H54 (cell line): ENCODE data around the gene CNTFR.

Experiments
- DNase-seq: peaks from one replicate; pipeline ENCODE4 v3.0.0; 2011; ENCODE audit warnings: low spot score, mixed read lengths; ENCODE audit not compliant: insufficient read length
- FAIRE-seq: peaks from 3 replicates; lab custom pipeline; 2011; peaks lifted over from hg19 to GRCh38; lab: Jason Lieb, UNC
- POLR2A ChIP-seq: IDR thresholded peaks from 2 replicates; pipeline ENCODE4 v1.6.1; 2011; ENCODE audit warnings: low read depth, mild to moderate bottlenecking, low read length

CNTFR gene

DNA sequence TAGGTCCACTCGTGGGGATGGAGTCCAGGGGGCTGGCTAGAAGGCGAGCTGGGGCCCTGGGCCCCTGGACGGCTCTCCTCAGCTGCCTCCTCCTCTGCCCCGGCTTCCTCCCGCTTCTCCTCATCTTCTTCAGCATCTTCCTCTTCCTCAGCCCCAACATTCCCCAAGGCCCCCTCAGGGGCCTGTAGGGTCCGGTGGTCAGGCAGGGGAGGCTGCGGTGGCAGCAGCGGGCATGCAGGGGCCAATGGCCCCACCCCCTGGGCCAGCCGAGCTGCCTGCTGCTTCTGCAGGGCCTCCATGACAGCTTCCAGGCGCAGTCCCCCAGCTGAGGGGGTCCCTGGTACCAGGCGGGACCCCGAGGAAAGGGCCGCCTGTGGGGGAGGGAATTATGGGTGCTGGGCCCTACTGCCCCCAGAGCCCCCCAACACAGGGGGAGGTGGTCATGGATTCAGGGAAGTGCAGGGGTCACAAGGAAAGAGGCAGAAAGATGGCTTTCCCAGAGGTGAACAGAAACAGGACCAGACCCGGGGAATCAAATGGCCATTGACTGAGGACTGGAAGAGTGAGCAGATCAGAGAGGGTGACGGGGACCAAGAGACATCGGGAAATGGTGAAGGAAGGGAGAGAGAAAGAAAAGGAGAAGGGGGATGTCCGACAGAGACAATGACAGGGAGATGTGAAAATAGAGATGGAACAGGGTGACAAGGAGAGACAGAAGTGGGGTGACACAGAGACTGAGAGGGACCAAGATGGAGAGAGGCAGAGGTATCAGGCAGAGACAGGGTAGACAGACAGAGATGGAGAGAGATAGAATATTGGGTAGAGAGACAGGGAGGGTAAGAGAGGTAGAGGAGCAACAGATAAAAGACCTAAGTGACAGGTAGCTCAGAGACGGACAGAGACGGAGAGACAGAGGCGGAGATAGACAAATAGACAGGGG lies 38.5 kb upstream of the CNTFR start:
- no peak for TF ChIP-seq POLR2A

DNA sequence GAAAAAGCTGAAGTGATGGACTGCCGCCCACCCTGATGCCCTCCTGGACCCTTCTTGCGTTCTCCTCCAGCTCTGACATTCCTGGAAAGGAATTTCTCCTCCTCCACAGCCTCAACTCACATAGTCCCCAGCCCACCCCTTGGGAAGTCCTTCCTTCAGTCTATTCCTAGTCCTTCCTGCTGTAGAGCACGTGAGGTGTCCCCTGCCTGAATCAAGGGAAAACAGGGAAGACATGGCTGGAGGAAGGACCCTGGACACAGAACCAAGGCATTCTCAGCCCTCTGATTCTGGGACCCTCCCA lies 35.6 kb upstream of the CNTFR start:
- no peak for TF ChIP-seq POLR2A
- FAIRE-seq: no peak
- DNase-seq: no peak

More for the DNA sequence above, 38.5 kb upstream of the CNTFR start:
- FAIRE-seq (no peak), DNase-seq (no peak)

DNA sequence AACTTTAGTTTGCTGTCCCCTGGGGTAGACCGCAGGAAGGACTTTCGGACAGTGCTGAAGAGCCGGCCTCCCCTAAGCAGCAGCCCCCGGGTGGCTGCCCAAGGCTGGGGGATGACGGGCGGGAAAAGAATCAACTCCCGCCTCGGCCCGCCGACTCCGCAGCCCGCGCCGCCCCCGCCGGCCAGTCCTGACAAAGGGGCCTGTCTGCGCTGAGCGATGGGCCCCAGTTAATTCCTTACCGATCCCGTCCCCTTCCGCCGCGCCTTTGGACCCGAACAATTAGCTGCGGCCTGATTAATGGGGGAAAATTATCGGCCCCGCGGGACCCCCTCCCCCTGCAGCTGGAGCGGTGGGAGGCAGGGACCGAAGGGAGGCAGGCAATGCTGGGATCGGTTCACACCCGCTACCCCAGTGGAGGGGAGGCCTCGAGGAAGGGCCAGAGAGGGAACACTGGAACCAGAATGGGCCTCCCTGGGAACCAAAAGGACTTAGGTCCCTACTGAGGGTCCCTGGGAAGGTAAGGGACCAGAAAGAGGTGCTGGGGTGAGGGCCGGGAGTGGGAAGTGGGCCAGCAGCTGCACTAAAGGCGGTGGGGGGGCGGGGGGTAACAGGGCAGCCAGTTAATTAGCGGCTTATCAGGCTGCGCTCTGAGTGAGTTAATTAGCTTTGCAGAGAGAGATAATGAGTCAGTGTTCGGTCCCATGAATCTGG lies 35.1 kb upstream of the CNTFR start:
- DNase-seq (no peak), FAIRE-seq (no peak)
- TF ChIP-seq POLR2A: no peak

DNA sequence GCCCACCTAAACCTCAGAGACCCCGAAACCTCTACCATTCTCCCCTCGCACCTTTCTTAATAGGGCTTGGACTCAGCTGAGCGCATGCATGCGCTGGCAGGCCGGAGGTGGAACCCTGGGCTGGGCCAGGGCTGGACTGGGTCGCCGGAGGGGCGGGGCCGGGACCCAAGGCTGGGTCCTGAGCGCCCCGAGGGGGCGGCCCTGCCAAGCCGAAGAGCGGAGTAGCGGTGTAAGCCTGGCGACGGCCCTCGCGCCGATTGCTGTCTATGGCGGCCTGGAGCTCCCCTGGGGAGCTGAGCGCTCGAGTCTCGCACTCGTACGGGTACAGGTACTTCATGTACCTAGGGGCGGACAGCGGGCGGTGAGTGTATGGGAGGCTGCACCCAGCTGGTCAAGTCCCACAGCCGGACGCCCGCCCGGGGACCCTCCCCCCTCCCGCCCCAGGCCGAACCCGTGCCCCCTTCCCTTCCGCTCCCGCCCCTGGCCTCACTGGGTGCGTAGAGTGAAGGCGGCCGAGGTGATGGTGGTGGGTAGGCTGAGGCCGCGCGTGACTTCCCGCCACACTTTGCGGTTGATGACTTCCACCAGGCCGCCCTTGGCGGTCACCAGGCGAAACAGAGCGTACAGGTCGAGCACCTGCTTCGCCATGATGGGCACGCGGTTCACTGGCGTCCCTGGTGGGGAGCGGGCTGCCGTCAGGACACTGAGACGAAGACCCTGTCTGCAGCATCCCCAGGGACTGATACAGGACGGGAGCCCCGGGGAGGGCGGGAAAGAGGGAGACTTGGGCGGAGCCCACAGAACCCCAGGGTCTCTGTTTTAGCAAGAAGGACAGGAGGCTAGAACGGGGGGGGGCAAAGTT lies 34.1 kb upstream of the CNTFR start:
- no peak for DNase-seq
- TF ChIP-seq POLR2A: no peak

DNA sequence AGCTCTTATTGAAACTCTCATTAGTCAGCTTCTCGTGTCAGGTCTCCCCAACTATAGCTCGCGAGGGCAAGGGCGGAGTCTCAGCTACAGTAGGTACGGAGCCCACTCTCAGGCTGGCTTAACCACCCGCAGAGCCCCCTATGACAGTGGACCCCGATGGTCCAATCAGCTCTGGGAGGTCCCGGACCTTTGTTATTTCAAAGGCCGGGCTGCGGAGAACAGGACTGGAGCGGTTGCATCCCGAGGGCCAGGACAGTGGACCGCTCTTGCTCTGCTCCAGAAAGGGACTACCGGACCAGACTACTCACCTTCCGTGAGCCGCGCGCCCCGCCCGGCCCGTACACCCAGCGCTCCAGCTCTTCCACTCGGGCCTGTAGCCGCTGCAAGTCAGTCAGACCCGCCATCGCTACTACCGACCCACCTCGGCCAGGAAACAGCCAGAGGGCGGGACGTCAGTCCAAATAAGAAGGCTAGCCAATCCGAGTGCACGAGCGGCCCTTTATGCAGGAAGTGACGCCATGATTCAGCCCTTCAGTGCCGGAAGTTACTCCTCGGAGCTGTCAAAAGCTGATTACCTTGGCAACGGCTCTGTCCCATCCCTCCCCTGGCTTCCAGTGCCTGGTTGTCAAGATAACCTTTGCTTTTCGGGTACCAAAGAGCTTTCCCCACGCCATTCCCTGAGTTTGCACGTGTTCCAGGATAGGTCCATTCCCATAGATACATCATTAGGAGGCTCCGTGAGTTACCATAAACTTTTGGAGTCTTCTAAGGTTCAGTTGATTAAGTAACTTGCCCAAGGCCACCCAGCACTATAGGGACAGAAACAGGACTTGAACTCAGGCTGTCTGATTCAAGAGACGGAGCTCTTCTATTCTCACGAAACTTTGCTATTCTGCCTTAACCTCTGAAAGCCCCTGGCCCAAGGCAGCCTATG lies 30.8 kb upstream of the CNTFR start, which contains the start of gene DCTN3:
Gene DCTN3 (minus strand): TSS at position 435 of the 934 bp plus-strand sequence. CDS start 31 bp downstream, at position 404.
- peak; percentile 57 for TF ChIP-seq POLR2A
- DNase-seq (peak; percentile 89), FAIRE-seq (peak; percentile 84)

More for the DNA sequence above, 34.1 kb upstream of the CNTFR start:
- FAIRE-seq: no peak

DNA sequence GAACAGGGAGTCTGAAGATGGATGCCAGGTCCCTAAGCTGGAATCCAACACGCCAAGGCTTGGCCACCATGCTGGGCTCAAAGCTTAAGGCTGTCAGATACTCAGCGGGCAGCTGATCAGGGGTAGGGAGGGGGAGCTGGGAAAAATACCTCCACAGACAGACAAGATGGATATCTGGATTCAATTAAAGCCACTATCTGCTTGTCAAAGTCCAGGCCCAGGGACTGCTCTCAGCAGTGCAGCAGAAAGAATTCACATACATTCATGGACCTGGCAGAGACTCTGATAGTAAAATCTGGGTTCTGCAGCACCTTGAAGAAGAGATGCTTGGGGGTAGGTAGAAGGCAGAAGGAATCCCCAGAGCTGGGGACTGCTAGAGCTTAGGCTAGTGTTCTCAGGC lies 25.6 kb upstream of the CNTFR start:
- TF ChIP-seq POLR2A: no peak
- FAIRE-seq (no peak), DNase-seq (no peak)

DNA sequence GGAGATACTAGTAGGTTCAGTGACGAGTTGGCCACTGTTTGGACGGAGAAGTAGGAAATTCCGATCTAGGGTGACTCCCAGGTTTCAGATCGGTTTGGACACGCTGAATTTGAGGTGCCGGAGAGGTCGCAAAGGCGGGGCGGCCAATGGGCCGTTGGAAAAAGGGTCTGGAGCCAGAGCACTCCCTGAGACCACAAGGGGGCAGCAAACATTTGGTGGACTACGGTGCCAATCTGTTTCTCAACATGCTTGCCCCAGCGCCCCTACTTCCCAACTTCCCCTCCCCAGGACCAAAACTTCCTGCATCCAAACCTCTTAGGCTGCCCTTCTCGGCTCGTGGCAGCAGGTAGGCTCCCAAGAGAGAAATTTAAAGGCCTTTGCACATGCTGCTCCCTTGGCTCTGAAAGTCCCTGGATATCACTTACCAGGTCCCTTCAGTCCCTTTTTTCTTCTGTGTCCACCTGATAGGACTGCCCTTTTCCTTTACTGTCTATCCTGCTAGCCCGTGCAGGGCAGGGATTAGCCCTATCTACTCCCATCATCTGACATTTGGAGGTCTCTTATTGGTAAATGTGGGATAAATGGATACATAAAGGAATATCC lies 23.4 kb upstream of the CNTFR start:
- no peak for TF ChIP-seq POLR2A
- DNase-seq (no peak), FAIRE-seq (no peak)

DNA sequence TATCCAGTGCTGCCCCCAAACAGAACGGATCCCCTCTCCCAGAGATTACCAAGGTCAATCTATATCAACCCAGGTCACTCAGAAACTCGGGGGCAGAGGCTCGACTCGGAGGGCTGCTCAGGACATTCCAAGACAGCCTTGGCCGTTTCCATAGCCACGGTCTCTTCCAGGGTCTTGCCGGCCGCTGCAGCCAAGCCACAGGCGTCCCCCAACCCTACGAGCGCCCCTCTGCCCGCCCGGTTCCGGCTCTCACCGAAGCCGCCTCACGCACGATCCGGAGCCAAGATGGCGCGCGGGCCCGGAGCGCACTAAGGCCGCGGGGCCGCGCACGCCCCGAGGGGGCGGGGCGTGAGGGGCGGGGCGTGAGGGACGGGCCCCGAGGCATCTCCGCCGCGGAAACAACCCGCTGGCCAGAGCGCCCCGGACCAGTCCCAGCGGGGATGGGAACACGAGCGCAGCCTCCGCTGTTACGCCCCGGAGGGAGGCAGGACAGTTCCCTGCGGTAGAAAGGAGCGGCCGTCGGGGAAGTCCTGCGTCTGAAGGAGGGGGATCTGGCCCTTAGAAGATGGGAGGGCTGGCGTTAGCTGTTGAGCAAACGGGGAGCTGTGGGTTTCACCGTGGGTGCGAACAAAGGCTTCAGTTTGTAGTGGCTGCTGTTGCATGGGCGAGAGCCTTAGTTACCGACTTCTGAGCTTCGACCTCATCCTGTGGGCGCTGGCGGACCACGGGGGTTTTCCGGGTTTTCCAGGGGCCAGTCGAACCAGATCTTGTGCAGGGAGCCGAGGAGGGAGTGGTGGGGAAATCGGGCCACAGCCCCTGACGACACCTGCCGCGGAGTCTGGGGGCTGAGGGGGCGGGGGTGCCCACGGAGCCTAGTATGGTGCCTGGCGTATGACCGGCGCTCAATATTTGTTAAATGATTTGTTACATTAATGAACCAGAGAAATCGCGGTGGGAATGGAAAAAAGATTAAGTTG lies 22.6 kb upstream of the CNTFR start, which contains the start of gene RPP25L:
Gene RPP25L (minus strand): TSS at position 287 of the 977 bp plus-strand sequence. CDS start 801 bp downstream, outside the sequence.
- FAIRE-seq (no peak), DNase-seq (peak; percentile 79)
- TF ChIP-seq POLR2A: peak; percentile 65

DNA sequence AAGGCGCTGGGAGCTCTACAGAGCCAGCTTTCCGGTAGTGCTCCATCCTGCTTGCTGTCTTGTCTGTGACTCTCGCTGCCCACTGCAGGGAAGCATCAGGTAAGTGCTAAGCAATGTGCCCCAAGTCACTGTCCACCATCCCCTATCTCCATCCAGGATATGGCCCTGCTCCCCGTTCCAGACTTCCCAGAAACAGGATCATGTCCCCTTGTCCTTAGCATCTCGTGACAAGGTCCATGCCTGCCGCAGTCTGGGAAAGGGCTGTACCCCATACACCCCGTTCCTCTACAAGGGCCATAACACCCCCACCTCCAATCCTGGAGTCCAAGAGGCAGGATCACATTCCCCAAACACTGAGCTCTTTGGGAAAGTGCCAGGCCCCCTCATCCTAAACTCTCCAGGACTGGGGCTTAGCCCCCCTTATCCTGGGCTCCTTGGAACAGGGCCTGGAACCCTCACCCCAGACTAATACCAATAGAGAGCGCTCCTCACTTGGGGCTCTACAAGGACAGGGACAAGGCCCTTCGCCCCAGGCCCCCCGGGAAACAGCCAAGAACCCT lies 21.8 kb upstream of the CNTFR start:
- no peak for FAIRE-seq
- no peak for DNase-seq
- no peak for TF ChIP-seq POLR2A

DNA sequence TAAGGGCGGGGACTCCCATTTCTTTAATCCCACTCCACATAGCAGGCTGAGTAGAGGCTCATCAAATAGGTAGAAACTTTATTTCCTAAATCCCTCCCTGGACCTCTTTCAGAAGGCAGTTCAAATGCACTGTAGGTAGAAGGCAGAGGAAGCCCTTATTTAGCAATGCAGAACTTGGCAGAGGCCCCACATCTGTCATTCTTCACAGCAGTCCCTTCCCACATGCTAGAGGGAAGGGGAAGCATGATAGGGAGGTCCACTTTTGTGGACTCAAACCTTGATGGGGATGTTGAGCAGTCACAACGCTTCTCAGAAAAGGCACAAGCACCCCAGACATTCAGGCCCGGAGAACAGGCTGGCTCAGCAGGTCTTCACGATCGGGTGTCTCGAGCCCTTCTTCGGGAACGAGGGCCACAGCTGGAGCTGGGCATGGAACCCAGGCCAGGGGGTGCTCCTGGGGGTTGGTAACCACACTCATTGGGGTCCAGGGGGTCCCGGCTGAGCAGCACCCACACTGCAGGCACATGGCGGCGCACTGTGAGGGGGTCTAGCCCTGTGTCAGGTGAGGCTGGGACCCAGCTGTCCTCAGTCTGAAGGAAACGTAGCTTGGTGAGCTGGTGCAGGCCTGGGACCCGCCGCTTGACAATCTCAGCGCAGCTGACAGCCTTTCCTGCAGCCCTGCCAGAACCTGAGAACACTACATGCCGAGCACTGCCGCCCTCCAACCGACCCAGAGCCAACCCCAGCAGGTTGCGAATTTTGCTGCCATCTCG lies 21.1 kb upstream of the CNTFR start:
- DNase-seq (no peak), FAIRE-seq (no peak)
- TF ChIP-seq POLR2A: no peak
